WTC11 (cell line): Measurements from ENCODE around the gene ZNF175. TPM values are rescaled to one million over a fixed set of nuclear protein-coding genes. Genes with fewer than 3 reads are reported as not detected.

Experiments
- ATAC-seq: fragments of 200-7000 bp; cut with Tn5 transposase; 2 replicates; pipeline ENCODE4 v1.10.0; 2021; ENCODE audit warnings: mild to moderate bottlenecking, moderate library complexity
- CTCF ChIA-PET: fragments of 300-600 bp; sonication (Branson Sonifier 250); formaldehyde crosslinking; loops from one replicate; lab custom pipeline; 2021; ENCODE audit warnings: antibody characterized with exemption; lab: Charles Lee
- POLR2A ChIA-PET: fragments of 350-600 bp; sonication (Branson Sonifier 250); formaldehyde crosslinking; loops from one replicate; lab custom pipeline; 2021; ENCODE audit warnings: antibody characterized with exemption; lab: Charles Lee
- DNase-seq: peaks from one replicate; pipeline ENCODE4 v3.0.0; 2021; ENCODE audit warnings: low spot score
- H3K27ac Mint-ChIP-seq: 2 replicates; pipeline ENCODE4 v1.8.0; 2021; ENCODE audit warnings: mixed read lengths
- H3K27me3 Mint-ChIP-seq: 2 replicates; pipeline ENCODE4 v1.8.0; 2021; ENCODE audit warnings: low read depth, mild to moderate bottlenecking, moderate library complexity, mixed read lengths
- H3K36me3 Mint-ChIP-seq: 2 replicates; pipeline ENCODE4 v1.8.0; 2021; ENCODE audit warnings: mixed read lengths
- H3K4me1 Mint-ChIP-seq: 2 replicates; pipeline ENCODE4 v1.8.0; 2022; ENCODE audit warnings: mixed read lengths
- H3K4me3 Mint-ChIP-seq: 2 replicates; pipeline ENCODE4 v1.8.0; 2021; ENCODE audit warnings: mild to moderate bottlenecking, moderate library complexity, mixed read lengths
- H3K9me3 Mint-ChIP-seq: 2 replicates; pipeline ENCODE4 v1.8.0; 2021; ENCODE audit warnings: mixed read lengths
- ATF1 ChIP-seq: sonication (generic); formaldehyde crosslinking; IDR thresholded peaks from 2 replicates; pipeline ENCODE4 v1.8.1; 2023; ENCODE audit warnings: mild to moderate bottlenecking, moderate library complexity, missing genetic modification reagents
- ATF3 ChIP-seq: sonication (generic); formaldehyde crosslinking; conservative IDR thresholded peaks from 2 replicates; pipeline ENCODE4 v1.8.1; 2022; ENCODE audit warnings: mild to moderate bottlenecking, missing genetic modification reagents
- ATF6 ChIP-seq: sonication (generic); formaldehyde crosslinking; IDR thresholded peaks from 2 replicates; pipeline ENCODE4 v1.8.1; 2023; ENCODE audit warnings: mild to moderate bottlenecking, missing genetic modification reagents
- CDX4 ChIP-seq: fragments of 250-450 bp; sonication (Bioruptor Pico); IDR thresholded peaks from 2 replicates; pipeline ENCODE4 v1.9.0; 2021; ENCODE audit warnings: moderate library complexity, mild to moderate bottlenecking, inconsistent platforms, borderline replicate concordance
- CREM ChIP-seq: sonication (generic); formaldehyde crosslinking; IDR thresholded peaks from 2 replicates; pipeline ENCODE4 v1.8.1; 2022; ENCODE audit warnings: mild to moderate bottlenecking, missing genetic modification reagents, moderate library complexity
- CTCF ChIP-seq: fragments of 200-600 bp; IDR thresholded peaks from 2 replicates; pipeline ENCODE4 v1.8.0; 2022; ENCODE audit warnings: antibody characterized with exemption
- E2F5 ChIP-seq: sonication (generic); formaldehyde crosslinking; IDR thresholded peaks from 2 replicates; pipeline ENCODE4 v1.8.1; 2022; ENCODE audit warnings: mild to moderate bottlenecking, moderate library complexity, missing genetic modification reagents
- EMX1 ChIP-seq: fragments of 250-450 bp; sonication (Bioruptor Pico); IDR thresholded peaks from 2 replicates; pipeline ENCODE4 v1.8.0; 2021; ENCODE audit warnings: mild to moderate bottlenecking
- ERG ChIP-seq: fragments of 250-450 bp; sonication (Bioruptor Pico); IDR thresholded peaks from 2 replicates; pipeline ENCODE4 v1.8.0; 2021; ENCODE audit warnings: mild to moderate bottlenecking
- IRF2 ChIP-seq: sonication (generic); formaldehyde crosslinking; IDR thresholded peaks from 2 replicates; pipeline ENCODE4 v1.8.0; 2022; ENCODE audit warnings: low read depth, missing genetic modification reagents, borderline replicate concordance
- NFATC4 ChIP-seq: fragments of 250-450 bp; sonication (Bioruptor Pico); IDR thresholded peaks from 2 replicates; pipeline ENCODE4 v1.9.0; 2021; ENCODE audit warnings: mild to moderate bottlenecking
- NFYB ChIP-seq: sonication (generic); formaldehyde crosslinking; conservative IDR thresholded peaks from 2 replicates; pipeline ENCODE4 v1.8.0; 2022; ENCODE audit warnings: low read depth, missing genetic modification reagents
- NR2C2 ChIP-seq: sonication (generic); formaldehyde crosslinking; IDR thresholded peaks from 2 replicates; pipeline ENCODE4 v1.8.0; 2022; ENCODE audit warnings: mild to moderate bottlenecking, missing genetic modification reagents
- PRRX2 ChIP-seq: fragments of 250-450 bp; sonication (Bioruptor Pico); IDR thresholded peaks from 2 replicates; pipeline ENCODE4 v1.8.0; 2021; ENCODE audit warnings: mild to moderate bottlenecking
- SMAD3 ChIP-seq: sonication (generic); formaldehyde crosslinking; IDR thresholded peaks from 2 replicates; pipeline ENCODE4 v1.8.0; 2022; ENCODE audit warnings: missing genetic modification reagents, mild to moderate bottlenecking, borderline replicate concordance
- SOX15 ChIP-seq: fragments of 250-450 bp; sonication (Bioruptor Pico); IDR thresholded peaks from 2 replicates; pipeline ENCODE4 v1.9.0; 2021; ENCODE audit warnings: mild to moderate bottlenecking
- SP1 ChIP-seq: sonication (generic); formaldehyde crosslinking; conservative IDR thresholded peaks from 2 replicates; pipeline ENCODE4 v1.8.1; 2022; ENCODE audit warnings: missing genetic modification reagents
- STAT6 ChIP-seq: sonication (generic); formaldehyde crosslinking; conservative IDR thresholded peaks from 2 replicates; pipeline ENCODE4 v1.8.1; 2023; ENCODE audit warnings: mild to moderate bottlenecking, low read depth, missing genetic modification reagents, moderate library complexity
- TEAD1 ChIP-seq: sonication (generic); formaldehyde crosslinking; IDR thresholded peaks from 2 replicates; pipeline ENCODE4 v1.8.0; 2022; ENCODE audit warnings: mild to moderate bottlenecking, missing genetic modification reagents
- USF1 ChIP-seq: sonication (generic); formaldehyde crosslinking; IDR thresholded peaks from 2 replicates; pipeline ENCODE4 v1.8.0; 2022; ENCODE audit warnings: mild to moderate bottlenecking, missing genetic modification reagents
- ZNF281 ChIP-seq: sonication (generic); formaldehyde crosslinking; IDR thresholded peaks from 2 replicates; pipeline ENCODE4 v1.8.0; 2023; ENCODE audit warnings: mild to moderate bottlenecking, missing genetic modification reagents
- total RNA-seq: library from RNA; stranded (reverse); gene quantifications from 3 replicates; pipeline ENCODE4 v1.2.3, GENCODE V29; 2021

The ZNF175 gene
- total RNA-seq, 1 experiment from 2014 or later: 10.9 TPM

GRCh38 chr19:51525651-51526050 is 45.4 kb upstream of the ZNF175 start:
- no peaks in the 10 kb centered on the region for H3K4me1 Mint-ChIP-seq
- DNase-seq (no peak), ATAC-seq (no peak)
- H3K4me3 Mint-ChIP-seq: no peak overlapping the region
- peaks cover 37% of the 10 kb centered on the region for H3K27me3 Mint-ChIP-seq
- CTCF ChIA-PET: interaction anchor here (0.9 to 1.7 kb wide), 5 partner anchors 10 to 135 kb away, joined by 3 to 4 read pairs (median 3); no protein-coding TSS in a partner anchor
- POLR2A ChIA-PET: no interaction called here
- H3K9me3 Mint-ChIP-seq: peaks cover 12% of the 10 kb centered on the region
- H3K36me3 Mint-ChIP-seq: no peaks in the 10 kb centered on the region
- no peak for TF ChIP-seq USF1 (CRISPR knock-in tag)
- TF ChIP-seq ATF3: no peak
- no peak for TF ChIP-seq SMAD3 (CRISPR knock-in tag)
- TF ChIP-seq ATF1 (CRISPR knock-in tag): no peak
- TF ChIP-seq SOX15: no peak
- TF ChIP-seq CREM: no peak
- no peak for TF ChIP-seq SP1 (CRISPR knock-in tag)
- TF ChIP-seq E2F5 (CRISPR knock-in tag): no peak
- no peak for TF ChIP-seq CTCF
- no peak for TF ChIP-seq ZNF281
- TF ChIP-seq NFYB (CRISPR knock-in tag): no peak
- TF ChIP-seq EMX1 (CRISPR knock-in tag): no peak
- TF ChIP-seq ERG (CRISPR knock-in tag): no peak
- no peak overlapping the region for H3K27ac Mint-ChIP-seq

GRCh38 chr19:51529301-51529700 is 41.8 kb upstream of the ZNF175 start:
- peaks cover 3% of the 10 kb centered on the region; the same call in 1 of the 2 replicates for H3K9me3 Mint-ChIP-seq
- no peak for DNase-seq
- CTCF ChIA-PET: interaction anchor here (0.6 kb wide), 1 partner anchor 1258 kb away, joined by 7 read pairs; no protein-coding TSS in a partner anchor
- ATAC-seq: no peak
- H3K4me1 Mint-ChIP-seq: peaks cover 9% of the 10 kb centered on the region
- POLR2A ChIA-PET: no interaction called here
- no peak overlapping the region for H3K27ac Mint-ChIP-seq
- no peaks in the 10 kb centered on the region for H3K36me3 Mint-ChIP-seq
- H3K27me3 Mint-ChIP-seq: peaks cover 46% of the 10 kb centered on the region
- H3K4me3 Mint-ChIP-seq: no peak overlapping the region
- TF ChIP-seq CDX4: no peak
- no peak for TF ChIP-seq ATF6 (CRISPR knock-in tag)
- TF ChIP-seq NFATC4 (CRISPR knock-in tag): no peak
- no peak for TF ChIP-seq STAT6 (CRISPR knock-in tag)
- TF ChIP-seq TEAD1 (CRISPR knock-in tag): no peak
- TF ChIP-seq NFYB (CRISPR knock-in tag): no peak
- TF ChIP-seq PRRX2: no peak
- TF ChIP-seq NR2C2 (CRISPR knock-in tag): no peak
- no peak for TF ChIP-seq IRF2
